GM23248 (cell line): ENCODE measurements around the gene PHB1. TPM values are rescaled to one million over a fixed set of nuclear protein-coding genes. Genes with fewer than 3 reads are reported as not detected.
A peak's percentile ranks its signal among the peaks of the same experiment; 100 is the strongest.

Experiments used
- DNase-seq: peaks from one replicate; pipeline ENCODE4 v3.0.0-alpha.2; 2015
- H2AFZ ChIP-seq: fragments of 200-600 bp; sonication (generic); 2 replicates; pipeline ENCODE4 v1.6.1; 2016; ENCODE audit warnings: antibody characterized with exemption
- H3F3A ChIP-seq: fragments of 200-600 bp; sonication (generic); 2 replicates; pipeline ENCODE4 v1.6.1; 2016; ENCODE audit warnings: mild to moderate bottlenecking, antibody characterized with exemption, mixed run types; ENCODE audit not compliant: insufficient read depth
- H3K27ac ChIP-seq: fragments of 200-600 bp; sonication (generic); 2 replicates; pipeline ENCODE4 v1.5.1; 2016; ENCODE audit warnings: mild to moderate bottlenecking
- H3K27me3 ChIP-seq: fragments of 200-600 bp; sonication (generic); replicated peaks from 2 replicates; pipeline ENCODE4 v1.6.1; 2016; ENCODE audit warnings: mild to moderate bottlenecking; ENCODE audit not compliant: insufficient read depth
- H3K36me3 ChIP-seq: fragments of 200-600 bp; sonication (generic); 2 replicates; pipeline ENCODE4 v1.6.1; 2016; ENCODE audit warnings: low read depth, mild to moderate bottlenecking
- H3K4me1 ChIP-seq: fragments of 200-600 bp; sonication (generic); 2 replicates; pipeline ENCODE4 v1.6.1; 2016; ENCODE audit warnings: mild to moderate bottlenecking; ENCODE audit not compliant: insufficient read depth
- H3K4me2 ChIP-seq: fragments of 200-600 bp; sonication (generic); one replicate; pipeline ENCODE4 v1.6.1; 2016; ENCODE audit warnings: mild to moderate bottlenecking; ENCODE audit not compliant: unreplicated experiment
- H3K4me3 ChIP-seq: fragments of 200-600 bp; sonication (generic); 2 replicates; pipeline ENCODE4 v1.5.1; 2016; ENCODE audit warnings: mild to moderate bottlenecking
- H3K79me2 ChIP-seq: fragments of 200-600 bp; sonication (generic); 2 replicates; pipeline ENCODE4 v1.6.1; 2016; ENCODE audit warnings: mild to moderate bottlenecking; ENCODE audit not compliant: insufficient read depth
- H3K9ac ChIP-seq: fragments of 200-600 bp; sonication (generic); 2 replicates; pipeline ENCODE4 v1.6.1; 2016; ENCODE audit warnings: mild to moderate bottlenecking
- H3K9me2 ChIP-seq: fragments of 200-600 bp; sonication (generic); 2 replicates; pipeline ENCODE4 v1.6.1; 2016; ENCODE audit warnings: mixed run types, mild to moderate bottlenecking, moderate library complexity; ENCODE audit not compliant: insufficient read depth
- H3K9me3 ChIP-seq: fragments of 200-600 bp; sonication (generic); one replicate; pipeline ENCODE4 v1.6.1; 2017; ENCODE audit warnings: low read depth
- H4K20me1 ChIP-seq: fragments of 200-600 bp; sonication (generic); 2 replicates; pipeline ENCODE4 v1.6.0; 2016; ENCODE audit not compliant: insufficient read depth
- EZH2 ChIP-seq: fragments of 200-600 bp; sonication (generic); IDR thresholded peaks from 2 replicates; pipeline ENCODE4 v1.6.1; 2018; ENCODE audit warnings: antibody characterized with exemption, mild to moderate bottlenecking; ENCODE audit not compliant: insufficient read depth, poor library complexity, severe bottlenecking
- EZH2phosphoT487 ChIP-seq: fragments of 200-600 bp; sonication (generic); IDR thresholded peaks from 2 replicates; pipeline ENCODE4 v1.6.1; 2018; ENCODE audit warnings: antibody characterized with exemption, moderate library complexity, mild to moderate bottlenecking, low read depth; ENCODE audit not compliant: insufficient read depth
- WGBS, 2 experiments: methylation state at CpG; one replicate each; pipeline ENCODE4 v1.1.6; 2015 to 2017; ENCODE audit warnings: low lambda C conversion rate in 2 of 2, low coverage in 1 of 2; ENCODE audit errors: missing lambda C conversion rate in 2 of 2; 5-methylcytosine and 5-hydroxymethylcytosine counted together
- in situ Hi-C: fragments of 300-500 bp; cut with MboI; formaldehyde crosslinking; loops from 2 replicates; pipeline ENCODE4 v1.15.0; 2020
- polyA plus RNA-seq: library from polyadenylated mRNA; unstranded; fragments of >200 nt; fragmentation: Nextera tagmentation; extraction: Ambion mirVana; gene quantifications from 2 replicates; pipeline ENCODE4 v1.2.1, GENCODE V29; 2016
- total RNA-seq: library from RNA; depleted of rRNA; stranded (reverse); fragments of >200 nt; shearing (Covaris generic); gene quantifications from 2 replicates; pipeline ENCODE4 v1.2.3, GENCODE V29; 2014

Gene PHB1
- total and polyA plus RNA-seq, 2 experiments from 2014 or later, result 107 to 177 TPM

GRCh38 chr17:49447628-49448302, 33.1 kb upstream of the PHB1 start:
- no peaks in the 10 kb centered on the region for H3K9me2 ChIP-seq
- H3K36me3 ChIP-seq, result no peaks in the 10 kb centered on the region
- H3K9ac ChIP-seq, result no peak overlapping the region
- H2AFZ ChIP-seq, result no peak overlapping the region
- no peak overlapping the region for H3K4me2 ChIP-seq
- no peak overlapping the region for H3K4me3 ChIP-seq
- H3K9me3 ChIP-seq, result no peaks in the 10 kb centered on the region
- TF ChIP-seq EZH2, result no peak
- no peak for TF ChIP-seq EZH2phosphoT487
- peaks cover 2% of the 10 kb centered on the region; the same call in 1 of the 2 replicates for H3K27me3 ChIP-seq
- no peaks in the 10 kb centered on the region for H3K79me2 ChIP-seq
- H4K20me1 ChIP-seq, result no peaks in the 10 kb centered on the region
- WGBS, 2 experiments, result 65 to 80% methylated on average over 9 of the region's 9 CpGs
- peak; percentile 78 for DNase-seq
- H3K27ac ChIP-seq, result peak overlapping the region; percentile 49
- in situ Hi-C loops, result no loop called here
- H3F3A ChIP-seq, result no peaks in the 10 kb centered on the region
- H3K4me1 ChIP-seq, result peaks cover 25% of the 10 kb centered on the region

- in situ Hi-C loops, result no loop called here
- Histone ChIP-seq H3K9me2 (no peaks in the 10 kb centered on the region), H3K9ac (no peak overlapping the region), H3K4me3 (no peak overlapping the region), H3K4me2 (no peak overlapping the region), H3K79me2 (no peaks in the 10 kb centered on the region), H3F3A (no peaks in the 10 kb centered on the region), H3K27ac (no peak overlapping the region), H3K27me3 (peaks cover 7% of the 10 kb centered on the region; the same call in 1 of the 2 replicates), H2AFZ (no peak overlapping the region), H4K20me1 (no peaks in the 10 kb centered on the region), H3K4me1 (peaks cover 17% of the 10 kb centered on the region), H3K36me3 (no peaks in the 10 kb centered on the region), H3K9me3 (no peaks in the 10 kb centered on the region)
- no peak for DNase-seq
- TF ChIP-seq EZH2phosphoT487 (no peak), EZH2 (no peak)
- WGBS, 2 experiments, result 67 to 68% methylated on average over 7 of the region's 7 CpGs
Observed at GRCh38 chr17:49445591-49445990, 30.9 kb upstream of the PHB1 start.

GRCh38 chr17:49444384-49444783, 29.7 kb upstream of the PHB1 start:
- Histone ChIP-seq H3K9ac (no peak overlapping the region), H3K4me1 (peaks cover 14% of the 10 kb centered on the region), H3K27me3 (peaks cover 13% of the 10 kb centered on the region), H3K9me3 (no peaks in the 10 kb centered on the region), H3K4me2 (no peak overlapping the region), H3K4me3 (no peak overlapping the region), H3F3A (no peaks in the 10 kb centered on the region), H4K20me1 (no peaks in the 10 kb centered on the region), H3K27ac (no peak overlapping the region), H3K9me2 (no peaks in the 10 kb centered on the region), H3K79me2 (no peaks in the 10 kb centered on the region), H2AFZ (no peak overlapping the region), H3K36me3 (no peaks in the 10 kb centered on the region)
- DNase-seq, result no peak
- WGBS, 2 experiments, result 57 to 64% methylated on average over 12 of the region's 12 CpGs
- TF ChIP-seq EZH2phosphoT487 (no peak), EZH2 (no peak)
- in situ Hi-C loops, result no loop called here

GRCh38 chr17:49443862-49444261, 29.2 kb upstream of the PHB1 start:
- H3K36me3 ChIP-seq, result no peaks in the 10 kb centered on the region
- in situ Hi-C loops, result no loop called here
- no peak overlapping the region for H3K27ac ChIP-seq
- no peak overlapping the region for H3K9ac ChIP-seq
- no peak overlapping the region for H3K4me3 ChIP-seq
- no peaks in the 10 kb centered on the region for H4K20me1 ChIP-seq
- no peaks in the 10 kb centered on the region for H3K79me2 ChIP-seq
- no peak overlapping the region for H3K4me2 ChIP-seq
- WGBS, 2 experiments, result 3 to 5% methylated on average over 6 of the region's 6 CpGs
- no peak for TF ChIP-seq EZH2phosphoT487
- H3K9me2 ChIP-seq, result no peaks in the 10 kb centered on the region
- peak; percentile 64 for DNase-seq
- H3F3A ChIP-seq, result no peaks in the 10 kb centered on the region
- no peaks in the 10 kb centered on the region for H3K9me3 ChIP-seq
- H3K4me1 ChIP-seq, result peaks cover 14% of the 10 kb centered on the region
- peaks cover 18% of the 10 kb centered on the region for H3K27me3 ChIP-seq
- H2AFZ ChIP-seq, result no peak overlapping the region
